HG03558 (cell line): ENCODE data around the gene RETSAT.

ENCODE experiments used
- ATAC-seq: cut with Tn5 transposase; IDR thresholded peaks from one replicate; pipeline ENCODE4 v1.9.1; 2021; ENCODE audit warnings: moderate number of reproducible peaks; ENCODE audit not compliant: unreplicated experiment; ENCODE audit errors: extremely low read depth

RETSAT gene

DNA sequence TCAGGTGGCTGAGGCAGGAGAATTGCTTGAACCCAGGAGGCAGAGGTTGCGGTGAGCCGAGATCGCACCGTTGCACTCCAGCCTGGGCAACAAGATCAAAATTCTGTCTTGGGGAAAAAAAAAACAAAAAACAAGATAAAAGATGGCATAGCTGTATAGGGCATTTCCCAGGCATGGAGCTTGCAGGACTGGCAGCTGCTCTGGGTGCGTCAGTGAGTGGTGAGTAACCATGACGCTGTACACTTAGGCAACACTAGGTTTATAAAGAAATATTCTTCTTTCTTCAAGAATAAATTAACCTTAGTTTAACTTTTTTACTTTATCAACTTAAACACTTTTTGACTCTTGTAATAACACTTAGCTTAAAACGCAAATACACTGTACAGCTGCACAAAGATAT lies 41.9 kb downstream of the RETSAT start:
- ATAC-seq = no peak

DNA sequence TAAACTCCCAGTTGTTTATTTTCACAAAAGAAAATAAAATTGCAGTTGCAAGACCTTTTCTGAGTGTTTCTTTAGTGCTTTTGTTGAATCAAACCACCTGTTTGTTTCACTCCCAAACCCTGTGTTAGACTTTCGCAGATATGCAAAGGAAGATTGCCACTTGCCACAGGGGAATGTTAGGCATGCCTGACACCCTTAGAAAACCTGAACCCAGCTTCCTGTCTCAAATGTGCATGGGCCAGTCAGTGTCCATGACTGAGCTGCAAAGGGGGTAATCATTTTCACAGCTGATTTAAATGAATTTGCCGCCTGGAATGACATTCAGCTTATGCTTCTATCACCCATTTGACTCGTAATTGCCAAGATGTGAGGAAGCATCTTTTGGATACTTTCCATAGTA lies 44.0 kb downstream of the RETSAT start:
- ATAC-seq = no peak

DNA sequence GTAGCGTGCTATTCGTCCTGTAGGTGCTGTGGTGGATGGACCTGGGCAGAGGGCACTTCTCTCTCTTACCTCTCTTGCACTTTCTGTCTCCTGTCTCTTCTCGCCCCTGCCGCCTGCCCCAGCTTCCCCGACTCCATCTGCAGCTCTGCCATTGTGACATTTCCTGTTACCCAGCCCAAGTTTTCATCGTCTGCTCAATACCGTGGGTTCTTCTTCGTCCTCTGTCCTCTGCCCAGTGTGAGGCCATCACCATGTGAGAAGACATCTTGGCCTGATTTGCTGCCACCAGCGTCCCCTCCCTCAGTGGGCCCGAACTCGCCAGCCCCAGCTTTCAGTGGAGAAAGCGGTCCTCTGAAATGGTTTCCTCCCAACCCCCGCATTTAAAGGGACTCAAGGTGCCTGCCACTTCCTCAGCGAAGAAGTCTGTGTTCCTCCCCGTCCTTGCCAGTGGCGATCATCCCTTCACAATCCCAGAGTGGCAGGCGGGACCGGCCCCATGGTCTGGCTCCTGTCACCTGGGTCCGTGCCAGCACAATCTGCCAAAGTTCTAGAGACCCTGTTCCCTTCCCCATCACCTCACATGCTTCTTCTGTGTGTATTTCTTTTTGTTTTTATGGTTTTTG lies 44.5 kb downstream of the RETSAT start:
- no peak for ATAC-seq

DNA sequence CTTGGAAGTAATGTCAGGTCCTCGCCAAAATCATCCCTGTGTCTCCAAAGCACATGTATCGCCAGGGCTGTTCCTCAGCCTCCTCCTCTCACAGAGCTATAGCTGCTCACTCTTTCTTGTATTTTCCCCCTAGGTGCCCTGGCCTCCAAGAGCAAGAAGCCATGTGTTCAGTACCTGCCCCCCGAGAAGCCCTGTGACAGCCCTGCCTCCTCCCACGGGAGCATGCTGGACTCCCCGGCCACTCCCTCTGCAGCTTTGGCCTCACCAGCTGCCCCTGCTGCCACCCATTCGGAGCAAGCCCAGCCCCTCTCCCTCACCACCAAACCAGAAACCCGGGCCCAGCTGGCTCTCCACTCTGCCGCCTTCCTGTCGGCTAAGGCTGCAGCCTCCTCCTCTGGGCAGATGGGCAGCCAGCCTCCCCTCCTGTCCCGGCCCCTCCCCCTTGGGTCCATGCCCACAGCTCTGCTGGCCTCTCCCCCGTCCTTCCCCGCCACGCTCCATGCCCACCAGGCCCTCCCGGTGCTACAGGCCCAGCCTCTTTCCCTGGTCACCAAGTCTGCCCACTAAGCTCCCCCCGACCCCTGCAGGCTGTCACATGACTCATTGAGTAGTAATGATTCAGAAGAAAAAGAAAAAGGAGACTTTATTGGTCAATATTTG lies 45.3 kb downstream of the RETSAT start:
- ATAC-seq = no peak

DNA sequence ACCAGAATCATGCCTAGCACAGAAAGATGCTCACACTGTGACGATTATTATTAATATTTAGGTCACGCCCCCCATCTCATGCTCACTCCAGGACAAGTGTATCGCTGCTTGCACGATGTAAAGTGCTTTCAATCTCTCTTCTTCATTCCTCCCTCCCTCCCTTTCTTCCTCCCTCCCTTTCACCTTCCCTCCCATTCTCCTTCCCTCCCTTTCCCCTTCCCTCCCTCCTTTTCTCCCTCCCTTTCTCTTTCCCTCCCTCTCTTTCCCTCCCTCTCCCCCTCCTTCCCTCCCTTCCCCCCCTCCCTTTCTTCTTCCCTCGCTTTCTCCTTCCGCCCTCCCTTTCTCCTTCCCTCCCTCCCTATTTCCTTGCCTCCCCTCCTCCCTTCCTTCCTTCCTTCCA lies 46.1 kb downstream of the RETSAT start:
- ATAC-seq = no peak

DNA sequence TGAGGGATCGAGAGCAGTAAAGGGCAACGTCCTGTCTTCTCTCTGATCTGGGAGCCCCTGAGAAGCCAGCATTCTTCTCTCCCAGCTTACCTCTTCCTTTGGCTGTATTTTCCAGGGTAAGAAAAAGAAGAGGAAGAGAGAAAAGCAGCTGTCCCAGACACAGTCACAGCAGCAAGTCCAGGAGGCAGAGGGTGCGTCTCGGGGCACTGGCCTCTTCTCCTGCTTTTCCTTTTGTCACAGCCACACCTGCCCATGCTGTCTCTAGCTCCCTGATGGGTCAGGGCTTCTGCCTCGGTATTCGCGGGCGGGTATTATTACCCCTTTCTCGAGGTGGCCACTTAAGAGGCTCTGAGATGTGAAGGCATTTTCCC lies 46.8 kb downstream of the RETSAT start:
- no peak for ATAC-seq

DNA sequence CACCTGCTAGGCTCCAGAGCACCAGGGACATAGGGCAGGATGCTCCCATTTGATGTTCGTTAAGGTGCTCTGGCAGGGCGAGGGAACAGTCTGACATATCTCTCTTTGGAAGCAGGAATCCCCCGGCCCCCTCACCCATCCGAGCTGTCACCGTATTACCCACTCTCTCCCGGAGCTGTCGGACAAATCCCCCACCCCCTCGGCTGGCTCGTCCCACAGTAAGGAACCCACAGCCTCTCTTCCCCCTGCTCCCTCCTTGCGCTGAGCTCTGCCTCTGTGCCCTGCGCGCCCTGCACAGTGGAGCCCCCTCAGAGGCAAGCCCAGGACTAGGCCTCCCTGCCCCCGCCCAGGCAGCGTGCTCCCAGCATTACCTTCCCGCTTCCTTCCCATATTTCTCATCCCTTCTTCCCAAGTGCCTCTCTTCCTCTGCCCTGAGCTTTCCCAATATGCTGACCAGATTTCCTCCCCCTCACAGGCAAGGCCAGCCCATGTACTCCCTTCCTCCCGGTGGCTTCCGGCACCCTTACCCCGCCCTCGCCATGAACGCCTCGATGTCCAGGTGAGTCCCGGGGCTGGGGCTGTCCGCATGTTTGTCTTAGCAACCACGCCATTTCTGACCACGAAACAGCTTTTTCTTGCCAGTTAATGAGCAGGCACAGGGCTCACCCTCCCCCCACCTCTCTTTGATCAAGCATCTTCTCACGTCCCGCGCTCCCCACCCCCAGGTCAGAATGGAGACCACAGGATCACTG lies 50.4 kb downstream of the RETSAT start:
- ATAC-seq = no peak

DNA sequence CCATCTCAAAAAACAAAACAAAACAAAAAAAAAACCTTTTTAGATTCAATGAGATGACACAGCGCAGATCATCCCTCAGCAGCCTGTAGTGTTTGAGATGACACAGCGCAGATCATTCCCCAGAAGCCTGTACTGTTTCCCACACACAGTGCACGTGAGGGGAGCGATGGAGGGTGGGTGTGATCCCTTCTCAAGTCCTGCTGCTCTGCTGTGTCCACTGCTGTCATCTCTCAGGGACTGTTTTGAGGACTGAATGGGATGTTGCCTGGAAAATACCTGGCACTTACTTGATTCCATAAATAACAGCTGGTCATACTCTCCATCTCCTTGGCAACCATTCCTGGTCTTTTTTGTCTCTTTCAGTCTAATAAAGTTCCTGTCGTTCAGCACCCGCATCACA lies 52.2 kb downstream of the RETSAT start:
- ATAC-seq = no peak
